ENCODE data around the gene PPFIA1.

DNA sequence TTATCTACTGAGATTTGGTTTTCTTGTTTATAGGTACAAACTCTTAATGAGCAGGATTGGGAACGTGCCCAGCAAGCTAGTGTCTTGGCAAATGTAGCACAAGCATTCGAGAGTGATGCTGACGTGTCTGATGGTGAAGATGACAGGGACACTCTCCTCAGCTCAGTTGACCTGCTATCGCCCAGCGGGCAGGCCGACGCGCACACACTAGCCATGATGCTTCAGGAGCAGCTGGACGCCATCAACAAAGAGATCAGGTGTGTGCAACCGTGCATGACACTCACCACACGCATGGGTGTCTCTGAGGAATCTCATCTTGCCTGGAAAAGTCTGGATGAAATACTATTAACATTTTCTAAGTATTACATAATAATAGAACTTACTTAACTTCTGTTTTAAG lies 73.1 kb downstream of the PPFIA1 start:
- no peak for TF ChIP-seq EZH2phosphoT487 (IDR thresholded peaks at IDR 0.05; ENCODE audit: low read depth)
- TF ChIP-seq, protein P1, sequence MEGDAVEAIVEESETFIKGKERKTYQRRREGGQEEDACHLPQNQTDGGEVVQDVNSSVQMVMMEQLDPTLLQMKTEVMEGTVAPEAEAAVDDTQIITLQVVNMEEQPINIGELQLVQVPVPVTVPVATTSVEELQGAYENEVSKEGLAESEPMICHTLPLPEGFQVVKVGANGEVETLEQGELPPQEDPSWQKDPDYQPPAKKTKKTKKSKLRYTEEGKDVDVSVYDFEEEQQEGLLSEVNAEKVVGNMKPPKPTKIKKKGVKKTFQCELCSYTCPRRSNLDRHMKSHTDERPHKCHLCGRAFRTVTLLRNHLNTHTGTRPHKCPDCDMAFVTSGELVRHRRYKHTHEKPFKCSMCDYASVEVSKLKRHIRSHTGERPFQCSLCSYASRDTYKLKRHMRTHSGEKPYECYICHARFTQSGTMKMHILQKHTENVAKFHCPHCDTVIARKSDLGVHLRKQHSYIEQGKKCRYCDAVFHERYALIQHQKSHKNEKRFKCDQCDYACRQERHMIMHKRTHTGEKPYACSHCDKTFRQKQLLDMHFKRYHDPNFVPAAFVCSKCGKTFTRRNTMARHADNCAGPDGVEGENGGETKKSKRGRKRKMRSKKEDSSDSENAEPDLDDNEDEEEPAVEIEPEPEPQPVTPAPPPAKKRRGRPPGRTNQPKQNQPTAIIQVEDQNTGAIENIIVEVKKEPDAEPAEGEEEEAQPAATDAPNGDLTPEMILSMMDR (IDR thresholded peaks at IDR 0.05; ENCODE audit: low read depth, low read length) = no peak
